Measurements from ENCODE around the gene EEF1A2. TPM values are rescaled to one million over a fixed set of nuclear protein-coding genes. Genes with fewer than 3 reads are reported as not detected.

The EEF1A2 gene
- polyA plus RNA-seq, 3 donors, result 0.08 TPM; not detected in 2

DNA sequence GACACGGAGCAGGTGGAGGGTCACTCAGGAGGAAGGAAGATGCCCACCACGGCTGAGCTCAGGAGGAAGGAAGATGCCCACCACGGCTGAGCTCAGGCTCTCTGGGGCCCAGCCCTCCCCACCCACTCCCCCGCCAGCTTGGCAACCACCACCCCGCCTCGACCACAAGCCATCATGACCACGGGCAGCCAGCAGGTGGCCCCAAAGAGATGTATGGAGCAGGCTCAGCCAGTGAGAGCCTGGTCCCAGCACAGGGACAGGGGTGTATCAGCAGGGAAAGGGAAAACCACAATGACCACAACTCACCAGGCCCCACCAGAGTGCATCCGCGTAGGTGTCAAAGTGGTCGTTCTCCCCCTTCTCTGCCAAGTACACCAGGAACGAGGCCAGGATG, 56.8 kb downstream of the EEF1A2 start:
- peaks cover 0 to 21% (median 11%) of the 10 kb centered on the region in 7 donors for H3K9me3 Mint-ChIP-seq
- H3K36me3 Mint-ChIP-seq, result no peaks in the 10 kb centered on the region
- H3K4me3 ChIP-seq (replicated peaks in 1 of 3; ENCODE audit: low read depth in 2 of 3, low read length in 3 of 3), result no peak overlapping the region
- intact Hi-C loops (cut with micrococcal nuclease), result no loop called here
- DNase-seq, result no peak
- no peaks in the 10 kb centered on the region for H3K4me1 Mint-ChIP-seq
- TF ChIP-seq CTCF (IDR thresholded peaks at IDR 0.05), result peak; percentile 14
- H3K27ac Mint-ChIP-seq, result no peak overlapping the region
- H3K36me3 ChIP-seq (replicated peaks in 1 of 2; ENCODE audit: control insufficient read depth in 1 of 2, insufficient read depth in 2 of 2, low read length in 2 of 2), result no peaks in the 10 kb centered on the region
- no peak overlapping the region for H3K4me2 ChIP-seq (replicated peaks; ENCODE audit: extremely low read depth, low read length, poor library complexity, severe bottlenecking)
- peaks cover 8 to 18% of the 10 kb centered on the region in 2 donors for H3K9me3 ChIP-seq (replicated peaks in 1 of 2; ENCODE audit: control insufficient read depth in 1 of 2, insufficient read depth in 1 of 2, low read length in 2 of 2)
- no peak overlapping the region for H3K27ac ChIP-seq (ENCODE audit: low read depth in 1 of 2, low read length in 2 of 2)
- H2AFZ ChIP-seq (ENCODE audit: insufficient read depth, low read depth, low read length, poor library complexity, severe bottlenecking), result no peak overlapping the region
- H3K4me1 ChIP-seq (ENCODE audit: control insufficient read depth in 1 of 2, insufficient read depth in 2 of 2, low read length in 2 of 2), result no peaks in the 10 kb centered on the region
- no peaks in the 10 kb centered on the region for H3K79me2 ChIP-seq (ENCODE audit: insufficient read depth, low read length)
- peaks cover 3 to 14% of the 10 kb centered on the region in 2 donors for H3K27me3 ChIP-seq (ENCODE audit: control insufficient read depth in 2 of 2, insufficient read depth in 2 of 2, low read length in 2 of 2)
- 0% methylated on average over 1 of the region's 11 CpGs for WGBS (ENCODE audit: insufficient coverage)
- H3K9ac ChIP-seq (ENCODE audit: insufficient read depth, low read length, poor library complexity, severe bottlenecking), result no peak overlapping the region
- no peaks in the 10 kb centered on the region for H4K20me1 ChIP-seq (ENCODE audit: insufficient read depth, low read length)
- no peak overlapping the region for H3K4me3 Mint-ChIP-seq
- peaks cover 15 to 22% (median 15%) of the 10 kb centered on the region in 3 donors for H3K27me3 Mint-ChIP-seq (ENCODE audit: low read depth in 3 of 3)

GRCh38 chr20:63441136-63442099, 57.5 kb downstream of the EEF1A2 start:
- no peak overlapping the region for H3K4me2 ChIP-seq (replicated peaks; ENCODE audit: extremely low read depth, low read length, poor library complexity, severe bottlenecking)
- no peak for DNase-seq
- no peak overlapping the region for H3K9ac ChIP-seq (ENCODE audit: insufficient read depth, low read length, poor library complexity, severe bottlenecking)
- intact Hi-C loops (cut with micrococcal nuclease), result no loop called here
- H4K20me1 ChIP-seq (ENCODE audit: insufficient read depth, low read length), result no peaks in the 10 kb centered on the region
- H3K9me3 ChIP-seq (replicated peaks in 1 of 2; ENCODE audit: control insufficient read depth in 1 of 2, insufficient read depth in 1 of 2, low read length in 2 of 2), result peaks cover 8 to 18% of the 10 kb centered on the region in 2 donors
- H3K4me3 Mint-ChIP-seq, result peak overlapping the region in 1 of 2 donors; percentile 60
- no peaks in the 10 kb centered on the region for H3K79me2 ChIP-seq (ENCODE audit: insufficient read depth, low read length)
- no peaks in the 10 kb centered on the region for H3K4me1 ChIP-seq (ENCODE audit: control insufficient read depth in 1 of 2, insufficient read depth in 2 of 2, low read length in 2 of 2)
- H3K36me3 Mint-ChIP-seq, result no peaks in the 10 kb centered on the region
- no peaks in the 10 kb centered on the region for H3K36me3 ChIP-seq (replicated peaks in 1 of 2; ENCODE audit: control insufficient read depth in 1 of 2, insufficient read depth in 2 of 2, low read length in 2 of 2)
- H3K27ac ChIP-seq (ENCODE audit: low read depth in 1 of 2, low read length in 2 of 2), result no peak overlapping the region
- H3K27me3 ChIP-seq (ENCODE audit: control insufficient read depth in 2 of 2, insufficient read depth in 2 of 2, low read length in 2 of 2), result peaks cover 3 to 14% of the 10 kb centered on the region in 2 donors
- H3K9me3 Mint-ChIP-seq, result peaks cover 0 to 21% (median 11%) of the 10 kb centered on the region in 7 donors
- peaks cover 15 to 22% (median 15%) of the 10 kb centered on the region in 3 donors for H3K27me3 Mint-ChIP-seq (ENCODE audit: low read depth in 3 of 3)
- WGBS (ENCODE audit: insufficient coverage), result 7% methylated on average over 12 of the region's 22 CpGs
- no peak overlapping the region for H3K4me3 ChIP-seq (replicated peaks in 1 of 3; ENCODE audit: low read depth in 2 of 3, low read length in 3 of 3)
- no peak for TF ChIP-seq CTCF (IDR thresholded peaks at IDR 0.05)
- H2AFZ ChIP-seq (ENCODE audit: insufficient read depth, low read depth, low read length, poor library complexity, severe bottlenecking), result no peak overlapping the region
- no peak overlapping the region for H3K27ac Mint-ChIP-seq
- H3K4me1 Mint-ChIP-seq, result no peaks in the 10 kb centered on the region

Data from CD14-positive monocyte (primary cell).